ENCODE measurements around the gene SLC28A1.

SLC28A1 gene

DNA sequence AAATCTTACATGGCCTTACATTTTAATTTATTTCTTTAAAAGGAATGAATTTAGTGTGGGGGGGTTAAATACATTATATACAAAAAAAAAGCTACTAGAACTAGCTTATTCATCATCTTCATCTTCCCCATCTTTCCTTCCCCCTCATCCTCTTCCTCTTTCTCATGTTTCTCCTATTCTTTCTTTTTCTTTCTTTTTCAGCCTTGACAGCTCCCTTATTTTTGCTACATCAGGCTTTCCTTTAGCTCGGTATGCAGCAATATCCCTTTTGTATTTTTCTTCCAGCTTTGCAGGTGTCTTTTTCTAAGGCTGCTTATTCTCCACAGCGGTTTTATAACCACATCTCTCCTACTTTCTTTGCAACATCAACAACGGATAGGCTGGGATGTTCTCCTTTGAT, 55.9 kb downstream of the SLC28A1 start:
- DNase-seq (ENCODE audit: low read depth, low spot score): no peak

DNA sequence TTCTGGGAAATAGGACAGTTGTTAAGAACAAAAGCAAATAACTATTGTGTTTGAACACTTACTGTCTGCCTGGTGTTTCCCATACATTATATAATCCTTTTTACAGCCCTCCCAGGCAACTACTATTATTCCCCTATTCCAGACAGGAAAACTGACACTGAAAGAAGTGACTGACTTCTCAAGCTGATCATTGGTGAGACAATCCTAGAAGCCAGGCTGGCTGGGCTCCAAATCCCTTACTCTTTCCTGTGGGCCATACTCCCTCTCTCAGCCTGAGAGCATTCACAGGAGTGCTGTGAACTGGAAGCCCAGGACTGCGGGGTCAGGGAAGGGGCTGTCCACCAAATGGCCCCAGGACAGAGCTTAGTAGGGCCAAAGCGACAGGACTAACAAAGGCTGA, 58.0 kb downstream of the SLC28A1 start:
- no peak for DNase-seq (ENCODE audit: low read depth, low spot score)

GRCh38 chr15:84944311-84944710, 59.8 kb downstream of the SLC28A1 start:
- peak; percentile 37 for DNase-seq (ENCODE audit: low read depth, low spot score)

DNA sequence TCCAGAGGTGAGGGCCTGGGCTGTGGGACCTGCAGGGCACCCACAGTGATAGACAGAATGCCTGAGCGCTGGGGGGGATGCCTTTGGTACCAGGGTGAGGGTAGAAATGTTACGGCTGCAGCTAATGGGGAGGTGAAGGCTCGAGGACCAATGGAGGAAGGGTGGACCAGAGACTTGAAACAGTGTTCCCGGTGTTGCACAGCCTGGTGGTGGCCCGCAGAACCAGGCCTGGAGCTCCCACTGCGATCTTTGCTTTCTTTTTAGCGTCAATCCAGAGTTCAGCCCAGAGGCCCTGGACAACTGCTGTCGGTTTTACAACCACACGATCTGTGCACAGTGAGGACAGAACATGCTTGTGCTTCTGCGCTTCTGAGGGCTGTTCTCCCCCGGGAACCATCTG, 60.4 kb downstream of the SLC28A1 start:
- DNase-seq (ENCODE audit: low read depth, low spot score): no peak

- no peak for DNase-seq (ENCODE audit: low read depth, low spot score)
Observed at GRCh38 chr15:84946772-84947489, 62.5 kb downstream of the SLC28A1 start.

- DNase-seq (ENCODE audit: low read depth, low spot score): no peak
Observed at GRCh38 chr15:84947947-84948830, 63.7 kb downstream of the SLC28A1 start.

- DNase-seq (ENCODE audit: low read depth, low spot score): no peak
Observed at GRCh38 chr15:84949043-84949442, 64.6 kb downstream of the SLC28A1 start.

DNA sequence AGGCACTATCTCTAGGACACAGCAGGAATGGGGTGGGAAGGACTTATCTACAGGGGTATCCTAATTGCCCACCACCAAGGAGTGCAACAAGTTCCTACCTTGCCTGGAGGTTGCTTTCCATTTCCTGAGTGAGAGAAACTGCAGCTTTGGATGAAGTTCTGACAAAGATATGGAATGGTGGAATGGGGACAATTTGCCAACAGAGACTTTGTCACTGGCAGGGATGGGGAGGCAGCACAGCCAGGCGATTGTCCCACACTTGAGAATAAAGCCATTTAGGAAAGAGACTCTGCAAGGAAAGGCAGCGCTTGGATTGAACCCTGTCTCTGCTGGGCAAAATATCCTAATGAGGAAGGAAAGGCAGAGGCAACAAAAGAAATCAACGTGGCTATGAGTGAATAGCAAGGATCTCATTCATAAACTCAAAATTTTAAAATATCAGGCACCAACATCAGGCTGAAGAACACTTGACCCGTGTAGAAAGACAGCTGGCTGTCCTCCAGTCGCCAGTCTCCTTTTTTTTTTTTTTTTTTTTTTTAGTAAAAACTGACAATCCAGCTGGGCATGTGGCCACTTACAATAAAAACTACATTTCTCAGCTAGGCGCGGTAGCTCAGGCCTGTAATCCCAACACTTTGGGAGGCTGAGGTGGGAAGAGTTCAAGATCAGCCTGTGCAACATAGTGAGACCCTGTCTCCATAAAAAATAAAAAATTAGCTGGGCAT, 65.5 kb downstream of the SLC28A1 start:
- no peak for DNase-seq (ENCODE audit: low read depth, low spot score)

GRCh38 chr15:84950570-84951111, 66.2 kb downstream of the SLC28A1 start:
- no peak for DNase-seq (ENCODE audit: low read depth, low spot score)

DNA sequence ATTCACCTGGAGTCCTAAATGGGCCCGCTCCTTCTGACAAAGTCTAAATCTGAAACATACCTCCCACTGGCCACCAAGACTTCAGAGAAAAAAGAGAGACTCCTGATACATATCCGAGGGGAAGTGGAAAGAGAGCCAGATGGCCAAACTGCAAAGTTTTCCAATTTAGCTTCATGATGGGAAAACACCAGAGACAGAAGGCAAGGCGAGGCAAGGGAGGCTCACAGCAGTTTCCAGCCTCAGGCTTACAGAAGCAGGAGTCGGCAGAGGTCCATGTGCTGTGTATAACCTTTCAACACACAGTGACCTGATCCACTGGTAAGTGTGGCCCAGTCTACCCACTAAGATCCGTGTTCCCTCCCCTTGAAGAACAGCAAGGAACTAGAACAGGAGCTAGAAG, 67.3 kb downstream of the SLC28A1 start:
- no peak for DNase-seq (ENCODE audit: low read depth, low spot score)

- no peak for DNase-seq (ENCODE audit: low read depth, low spot score)
Observed at GRCh38 chr15:84953136-84953535, 68.7 kb downstream of the SLC28A1 start.

- DNase-seq (ENCODE audit: low read depth, low spot score): no peak
Observed at GRCh38 chr15:84953726-84954125, 69.3 kb downstream of the SLC28A1 start.

- peak; percentile 71 for DNase-seq (ENCODE audit: low read depth, low spot score)
Observed at GRCh38 chr15:84955089-84955848, 70.8 kb downstream of the SLC28A1 start.

- no peak for DNase-seq (ENCODE audit: low read depth, low spot score)
Observed at GRCh38 chr15:84956199-84956598, 71.7 kb downstream of the SLC28A1 start.

GRCh38 chr15:84960391-84961113, 76.1 kb downstream of the SLC28A1 start:
- peak; percentile 43 for DNase-seq (ENCODE audit: low read depth, low spot score)

- DNase-seq (ENCODE audit: low read depth, low spot score): peak; percentile 45
Observed at GRCh38 chr15:84961114-84961452, 76.6 kb downstream of the SLC28A1 start.

GRCh38 chr15:84961707-84962106, 77.2 kb downstream of the SLC28A1 start:
- no peak for DNase-seq (ENCODE audit: low read depth, low spot score)

GRCh38 chr15:84962955-84963354, 78.5 kb downstream of the SLC28A1 start:
- DNase-seq (ENCODE audit: low read depth, low spot score): peak; percentile 52

DNA sequence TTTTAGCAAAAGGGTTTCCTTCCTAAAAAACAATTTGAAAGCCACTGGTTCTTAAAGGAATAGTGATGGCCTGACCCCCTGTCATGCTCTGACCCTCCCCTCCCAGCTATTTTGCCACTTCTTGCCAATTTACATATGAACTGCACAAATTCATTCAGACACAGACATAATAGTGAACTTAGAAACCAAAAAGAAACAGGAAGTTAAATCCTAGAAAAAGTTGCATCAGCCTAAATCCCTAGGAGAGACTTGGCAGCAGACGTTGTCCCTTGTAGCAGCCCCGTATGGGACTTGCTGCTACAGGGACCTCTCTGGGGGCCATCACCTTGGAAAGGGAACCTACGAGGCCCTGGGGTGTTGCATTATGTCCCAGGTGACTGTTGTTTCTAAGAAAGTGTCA, 82.9 kb downstream of the SLC28A1 start:
- DNase-seq (ENCODE audit: low read depth, low spot score): no peak

- DNase-seq (ENCODE audit: low read depth, low spot score): no peak
Observed at GRCh38 chr15:84968301-84968700, 83.8 kb downstream of the SLC28A1 start.

DNA sequence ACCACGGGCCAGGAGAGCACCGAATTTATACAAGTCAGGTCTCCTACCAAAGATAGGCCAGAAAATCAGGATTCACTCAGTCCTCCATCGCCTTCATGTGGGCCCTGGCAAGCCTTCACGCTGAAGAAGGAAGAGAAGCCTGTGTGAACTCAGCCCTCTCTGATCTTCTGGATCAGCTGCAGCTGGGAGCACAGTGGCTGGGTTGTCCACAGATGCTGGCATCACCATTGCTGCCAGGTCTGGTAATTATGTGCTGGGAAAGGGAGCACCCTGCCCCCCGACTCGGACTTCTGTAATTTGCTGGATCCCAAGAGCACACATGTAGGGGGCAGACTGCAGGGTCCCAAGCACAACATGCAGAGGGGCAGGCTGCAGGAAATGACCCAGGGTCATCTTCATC, 84.8 kb downstream of the SLC28A1 start:
- DNase-seq (ENCODE audit: low read depth, low spot score): no peak
